WI38 (cell line): ENCODE results near the gene KANK4.

Experiments used
- H3K4me3 ChIP-seq: 2 replicates; pipeline ENCODE4 v1.5.1; 2011; ENCODE audit warnings: low read depth, mild to moderate bottlenecking, control low read depth, low read length
- CTCF ChIP-seq: IDR thresholded peaks from 2 replicates; pipeline ENCODE4 v1.5.1; 2012; ENCODE audit warnings: low read depth, mild to moderate bottlenecking, control low read depth, low read length

Gene KANK4

GRCh38 chr1:62346886-62347285, 27.7 kb upstream of the KANK4 start:
- no peak overlapping the region for H3K4me3 ChIP-seq
- TF ChIP-seq CTCF, result no peak

GRCh38 chr1:62343911-62344310, 24.7 kb upstream of the KANK4 start:
- no peak for TF ChIP-seq CTCF
- H3K4me3 ChIP-seq, result no peak overlapping the region

DNA sequence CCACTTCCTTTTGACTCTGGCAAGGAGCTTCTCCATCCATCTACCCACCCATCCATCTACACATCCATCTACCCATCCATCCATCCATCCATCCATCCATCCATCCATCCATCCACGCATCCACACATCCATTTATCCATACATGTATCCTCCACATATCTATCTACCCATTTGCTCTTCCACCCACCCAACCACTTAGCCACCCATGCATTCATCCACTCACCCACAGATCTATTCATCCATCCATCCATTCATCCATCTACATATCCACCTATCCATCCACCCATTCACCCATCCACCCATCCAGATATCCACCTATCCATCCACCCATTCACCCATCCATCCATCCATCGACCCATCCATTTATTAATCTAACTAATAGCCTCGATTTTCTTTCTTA, 23.0 kb upstream of the KANK4 start:
- no peak overlapping the region for H3K4me3 ChIP-seq
- TF ChIP-seq CTCF, result no peak

DNA sequence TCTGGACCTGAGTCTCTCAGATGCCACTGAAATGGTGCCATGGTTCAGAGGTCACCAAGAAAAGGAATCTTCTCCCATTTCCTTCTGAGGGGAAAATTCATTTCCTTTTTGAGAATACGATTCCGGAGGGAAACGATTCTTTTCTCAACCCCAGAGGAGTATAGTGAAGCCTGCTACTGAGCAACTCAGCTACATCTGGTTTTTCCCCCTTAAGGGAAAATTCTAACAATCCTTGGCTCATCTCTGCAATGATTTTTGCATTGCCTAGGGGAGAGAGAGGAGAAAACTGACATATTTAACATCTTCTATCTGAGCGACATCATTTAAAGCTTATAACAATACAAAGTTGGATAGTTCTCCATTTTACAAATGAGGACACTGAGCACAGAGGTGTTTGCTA, 22.4 kb upstream of the KANK4 start:
- no peak overlapping the region for H3K4me3 ChIP-seq
- no peak for TF ChIP-seq CTCF

DNA sequence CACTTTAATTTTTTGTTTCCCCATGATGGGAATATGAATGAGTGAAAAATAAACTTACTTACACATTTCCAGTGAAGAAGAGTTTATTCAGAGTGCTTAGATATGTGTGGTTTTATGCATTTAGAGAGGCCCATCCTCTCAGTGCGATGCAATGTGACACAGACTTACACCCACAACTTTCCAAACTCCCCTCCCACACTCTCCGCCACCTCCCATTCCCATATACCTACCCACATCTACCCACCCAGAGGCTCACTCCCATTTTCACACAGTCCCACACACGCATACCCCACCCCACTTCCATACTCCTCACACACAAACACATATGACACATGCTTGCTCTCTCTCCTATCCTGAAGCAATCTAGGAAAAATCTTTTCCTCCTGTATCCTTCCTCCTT, 21.9 kb upstream of the KANK4 start:
- TF ChIP-seq CTCF, result no peak
- H3K4me3 ChIP-seq, result no peak overlapping the region

- H3K4me3 ChIP-seq, result no peak overlapping the region
- no peak for TF ChIP-seq CTCF
Observed at GRCh38 chr1:62337706-62338631, 18.7 kb upstream of the KANK4 start.

GRCh38 chr1:62336995-62337705, 17.9 kb upstream of the KANK4 start:
- no peak overlapping the region for H3K4me3 ChIP-seq
- TF ChIP-seq CTCF, result no peak
